ENCODE measurements around the gene SASH1.
"Not testable (repeated sequence)": the region's sequence is repeated elsewhere in the genome, so short reads cannot be mapped to it uniquely, and the experiment has no call there.

Gene SASH1

GRCh38 chr6:148389086-148389485 lies 46.4 kb downstream of the SASH1 start:
- Histone ChIP-seq H3K36me3 (ENCODE audit: insufficient read depth, low read length) (no peaks in the 10 kb centered on the region), H3K4me1 (ENCODE audit: insufficient read depth, low read length) (no peaks in the 10 kb centered on the region), H3K4me3 (ENCODE audit: low read depth in 1 of 2, low read length in 2 of 2) (no peak overlapping the region), H3K27ac (ENCODE audit: low read length) (no peak overlapping the region), H4K20me1 (ENCODE audit: insufficient read depth, low read length) (no peaks in the 10 kb centered on the region), H3K9me3 (ENCODE audit: insufficient read depth, low read length, severe bottlenecking) (no peaks in the 10 kb centered on the region), H3K27me3 (ENCODE audit: insufficient read depth, low read length, poor library complexity) (peaks cover 4% of the 10 kb centered on the region), H3K4me2 (ENCODE audit: insufficient read depth, low read length) (no peak overlapping the region), H3K79me2 (ENCODE audit: insufficient read depth, low read length) (no peaks in the 10 kb centered on the region), H2AFZ (ENCODE audit: low read depth, low read length) (no peak overlapping the region), H3K9ac (ENCODE audit: low read depth, low read length) (no peak overlapping the region)
- ATAC-seq (ENCODE audit: insufficient read depth, low read depth): no peak
- TF ChIP-seq CTCF (IDR thresholded peaks at IDR 0.05; ENCODE audit: borderline replicate concordance, extremely low read depth, low read length, poor library complexity, severe bottlenecking): no peak
- no peak for TF ChIP-seq EZH2 (IDR thresholded peaks at IDR 0.05; ENCODE audit: borderline replicate concordance, low read depth, low read length, severe bottlenecking)
- no peak for DNase-seq

GRCh38 chr6:148389917-148390316 lies 47.3 kb downstream of the SASH1 start:
- Histone ChIP-seq H3K4me3 (ENCODE audit: low read depth in 1 of 2, low read length in 2 of 2) (no peak overlapping the region), H3K4me2 (ENCODE audit: insufficient read depth, low read length) (no peak overlapping the region), H2AFZ (ENCODE audit: low read depth, low read length) (no peak overlapping the region)

GRCh38 chr6:148392127-148392526 lies 49.5 kb downstream of the SASH1 start:
- H4K20me1 ChIP-seq (ENCODE audit: insufficient read depth, low read length); H3K4me2 ChIP-seq (ENCODE audit: insufficient read depth, low read length); H3K9ac ChIP-seq (ENCODE audit: low read depth, low read length); H3K4me1 ChIP-seq (ENCODE audit: insufficient read depth, low read length); H3K79me2 ChIP-seq (ENCODE audit: insufficient read depth, low read length); DNase-seq; ATAC-seq (ENCODE audit: insufficient read depth, low read depth); H3K27me3 ChIP-seq (ENCODE audit: insufficient read depth, low read length, poor library complexity); H3K9me3 ChIP-seq (ENCODE audit: insufficient read depth, low read length, severe bottlenecking); H3K27ac ChIP-seq (ENCODE audit: low read length); H3K36me3 ChIP-seq (ENCODE audit: insufficient read depth, low read length); H3K4me3 ChIP-seq (ENCODE audit: low read depth in 1 of 2, low read length in 2 of 2); H2AFZ ChIP-seq (ENCODE audit: low read depth, low read length): not testable (repeated sequence)

More at GRCh38 chr6:148389917-148390316, 47.3 kb downstream of the SASH1 start:
- no peak overlapping the region for H3K9ac ChIP-seq (ENCODE audit: low read depth, low read length)
- TF ChIP-seq CTCF (IDR thresholded peaks at IDR 0.05; ENCODE audit: borderline replicate concordance, extremely low read depth, low read length, poor library complexity, severe bottlenecking) (no peak), EZH2 (IDR thresholded peaks at IDR 0.05; ENCODE audit: borderline replicate concordance, low read depth, low read length, severe bottlenecking) (no peak)
- peaks cover 4% of the 10 kb centered on the region for H3K27me3 ChIP-seq (ENCODE audit: insufficient read depth, low read length, poor library complexity)
- H3K9me3 ChIP-seq (ENCODE audit: insufficient read depth, low read length, severe bottlenecking): no peaks in the 10 kb centered on the region
- H3K27ac ChIP-seq (ENCODE audit: low read length): no peak overlapping the region
- H4K20me1 ChIP-seq (ENCODE audit: insufficient read depth, low read length): no peaks in the 10 kb centered on the region
- no peaks in the 10 kb centered on the region for H3K79me2 ChIP-seq (ENCODE audit: insufficient read depth, low read length)
- no peak for ATAC-seq (ENCODE audit: insufficient read depth, low read depth)
- no peak for DNase-seq
- H3K4me1 ChIP-seq (ENCODE audit: insufficient read depth, low read length): no peaks in the 10 kb centered on the region
- H3K36me3 ChIP-seq (ENCODE audit: insufficient read depth, low read length): no peaks in the 10 kb centered on the region

GRCh38 chr6:148392671-148393070 lies 50.0 kb downstream of the SASH1 start:
- H4K20me1 ChIP-seq (ENCODE audit: insufficient read depth, low read length): no peaks in the 10 kb centered on the region
- H3K36me3 ChIP-seq (ENCODE audit: insufficient read depth, low read length): no peaks in the 10 kb centered on the region
- TF ChIP-seq EZH2 (IDR thresholded peaks at IDR 0.05; ENCODE audit: borderline replicate concordance, low read depth, low read length, severe bottlenecking) (no peak), CTCF (IDR thresholded peaks at IDR 0.05; ENCODE audit: borderline replicate concordance, extremely low read depth, low read length, poor library complexity, severe bottlenecking) (no peak)
- H3K9me3 ChIP-seq (ENCODE audit: insufficient read depth, low read length, severe bottlenecking): no peaks in the 10 kb centered on the region
- H3K4me2 ChIP-seq (ENCODE audit: insufficient read depth, low read length): no peak overlapping the region
- no peaks in the 10 kb centered on the region for H3K27me3 ChIP-seq (ENCODE audit: insufficient read depth, low read length, poor library complexity)
- no peak overlapping the region for H3K4me3 ChIP-seq (ENCODE audit: low read depth in 1 of 2, low read length in 2 of 2)
- no peak overlapping the region for H3K27ac ChIP-seq (ENCODE audit: low read length)
- ATAC-seq (ENCODE audit: insufficient read depth, low read depth) (no peak), DNase-seq (no peak)
- H3K4me1 ChIP-seq (ENCODE audit: insufficient read depth, low read length): no peaks in the 10 kb centered on the region
- H3K9ac ChIP-seq (ENCODE audit: low read depth, low read length): no peak overlapping the region
- H2AFZ ChIP-seq (ENCODE audit: low read depth, low read length): no peak overlapping the region
- H3K79me2 ChIP-seq (ENCODE audit: insufficient read depth, low read length): no peaks in the 10 kb centered on the region
